ENCODE measurements around the gene C6orf47.

The C6orf47 gene

GRCh38 chr6:31677955-31678354, 17.4 kb upstream of the C6orf47 start:
- Histone ChIP-seq H3K27ac (ENCODE audit: low read depth, low read length, poor library complexity, severe bottlenecking) (no peak overlapping the region), H3K4me1 (ENCODE audit: insufficient read depth, low read length, severe bottlenecking) (peaks cover 16% of the 10 kb centered on the region), H2AFZ (ENCODE audit: low read length) (no peak overlapping the region), H3K4me2 (ENCODE audit: low read length) (no peak overlapping the region), H3K27me3 (ENCODE audit: insufficient read depth, low read length) (no peaks in the 10 kb centered on the region), H3F3A (ENCODE audit: insufficient read depth, low read length) (no peaks in the 10 kb centered on the region), H3K36me3 (ENCODE audit: insufficient read depth, low read length) (peaks cover 6% of the 10 kb centered on the region), H3K9ac (ENCODE audit: low read length) (no peak overlapping the region), H3K4me3 (ENCODE audit: low read depth, low read length, poor library complexity, severe bottlenecking) (no peak overlapping the region), H3K79me2 (ENCODE audit: insufficient read depth, low read length) (no peaks in the 10 kb centered on the region), H4K20me1 (ENCODE audit: insufficient read depth, low read length) (no peaks in the 10 kb centered on the region), H3K9me2 (ENCODE audit: low read depth, low read length) (no peaks in the 10 kb centered on the region), H3K9me3 (ENCODE audit: low read length) (no peaks in the 10 kb centered on the region)
- no peak for TF ChIP-seq CTCF (IDR thresholded peaks at IDR 0.05; ENCODE audit: low read length)
- no peak for TF ChIP-seq EZH2 (IDR thresholded peaks at IDR 0.05; ENCODE audit: borderline replicate concordance, low read length)

GRCh38 chr6:31676904-31677303, 16.3 kb upstream of the C6orf47 start:
- Histone ChIP-seq H3K4me1 (ENCODE audit: insufficient read depth, low read length, severe bottlenecking) (peaks cover 16% of the 10 kb centered on the region), H3K9me2 (ENCODE audit: low read depth, low read length) (no peaks in the 10 kb centered on the region), H3F3A (ENCODE audit: insufficient read depth, low read length) (no peaks in the 10 kb centered on the region), H4K20me1 (ENCODE audit: insufficient read depth, low read length) (no peaks in the 10 kb centered on the region), H3K27me3 (ENCODE audit: insufficient read depth, low read length) (no peaks in the 10 kb centered on the region), H3K9ac (ENCODE audit: low read length) (no peak overlapping the region), H3K27ac (ENCODE audit: low read depth, low read length, poor library complexity, severe bottlenecking) (no peak overlapping the region), H3K9me3 (ENCODE audit: low read length) (no peaks in the 10 kb centered on the region), H3K4me3 (ENCODE audit: low read depth, low read length, poor library complexity, severe bottlenecking) (no peak overlapping the region), H3K79me2 (ENCODE audit: insufficient read depth, low read length) (no peaks in the 10 kb centered on the region), H3K4me2 (ENCODE audit: low read length) (no peak overlapping the region), H3K36me3 (ENCODE audit: insufficient read depth, low read length) (peaks cover 16% of the 10 kb centered on the region), H2AFZ (ENCODE audit: low read length) (no peak overlapping the region)
- TF ChIP-seq EZH2 (IDR thresholded peaks at IDR 0.05; ENCODE audit: borderline replicate concordance, low read length) (no peak), CTCF (IDR thresholded peaks at IDR 0.05; ENCODE audit: low read length) (no peak)

GRCh38 chr6:31676322-31676903, 15.8 kb upstream of the C6orf47 start:
- Histone ChIP-seq H3F3A (ENCODE audit: insufficient read depth, low read length) (no peaks in the 10 kb centered on the region), H3K4me2 (ENCODE audit: low read length) (no peak overlapping the region), H3K4me3 (ENCODE audit: low read depth, low read length, poor library complexity, severe bottlenecking) (no peak overlapping the region), H3K9ac (ENCODE audit: low read length) (no peak overlapping the region), H3K79me2 (ENCODE audit: insufficient read depth, low read length) (no peaks in the 10 kb centered on the region), H2AFZ (ENCODE audit: low read length) (no peak overlapping the region), H3K27ac (ENCODE audit: low read depth, low read length, poor library complexity, severe bottlenecking) (no peak overlapping the region), H4K20me1 (ENCODE audit: insufficient read depth, low read length) (no peaks in the 10 kb centered on the region), H3K27me3 (ENCODE audit: insufficient read depth, low read length) (no peaks in the 10 kb centered on the region), H3K36me3 (ENCODE audit: insufficient read depth, low read length) (peaks cover 21% of the 10 kb centered on the region), H3K9me3 (ENCODE audit: low read length) (no peaks in the 10 kb centered on the region), H3K9me2 (ENCODE audit: low read depth, low read length) (no peaks in the 10 kb centered on the region), H3K4me1 (ENCODE audit: insufficient read depth, low read length, severe bottlenecking) (peaks cover 14% of the 10 kb centered on the region)
- TF ChIP-seq EZH2 (IDR thresholded peaks at IDR 0.05; ENCODE audit: borderline replicate concordance, low read length) (no peak), CTCF (IDR thresholded peaks at IDR 0.05; ENCODE audit: low read length) (no peak)

Measured in OCI-LY1 (cell line).